Measurements from ENCODE around the gene SUN2. TPM values are rescaled to one million over a fixed set of nuclear protein-coding genes. Genes with fewer than 3 reads are reported as not detected.

SUN2 gene
- total and polyA plus RNA-seq, 2 of the 8 experiments (the other 6 are each of a cell fraction or from before 2014, with no cell fraction given), result 5.1 to 10.5 TPM

- TF ChIP-seq HDAC2 (IDR thresholded peaks at IDR 0.05; ENCODE audit: borderline replicate concordance in 1 of 2, low read depth in 2 of 2, low read length in 2 of 2) (no peak), KDM1A (IDR thresholded peaks at IDR 0.05; ENCODE audit: borderline replicate concordance, low read length) (no peak), ZNF274 (IDR thresholded peaks at IDR 0.05; ENCODE audit: borderline replicate concordance, extremely low read depth, low read length) (no peak), SAP30 (IDR thresholded peaks at IDR 0.05; ENCODE audit: insufficient read depth, insufficient replicate concordance, low read length) (no peak), KDM5A (IDR thresholded peaks at IDR 0.05; ENCODE audit: low read length) (no peak)
Observed at GRCh38 chr22:38706901-38707195, 49.0 kb downstream of the SUN2 start (continued).
